Measurements from ENCODE around the gene PIGM. TPM values are rescaled to one million over a fixed set of nuclear protein-coding genes. Genes with fewer than 3 reads are reported as not detected.
A peak's percentile ranks its signal among the peaks of the same experiment; 100 is the strongest.

PIGM gene
- total RNA-seq, 3 donors from 2014 or later (not counting 1 experiment from before 2014, with no cell fraction given), result 3.8 to 5.1 (median 3.9) TPM

GRCh38 chr1:160043543-160043942 is 11.8 kb upstream of the PIGM start:
- Histone ChIP-seq H3K4me3 (ENCODE audit: low read length) (no peak overlapping the region), H3K27ac (ENCODE audit: low read length) (no peak overlapping the region), H3K4me1 (ENCODE audit: control insufficient read depth, insufficient read depth, low read length) (peaks cover 7% of the 10 kb centered on the region), H3K9me3 (ENCODE audit: control insufficient read depth, insufficient read depth, low read length) (no peaks in the 10 kb centered on the region), H3K36me3 (ENCODE audit: control insufficient read depth, insufficient read depth, low read length) (no peaks in the 10 kb centered on the region), H3K27me3 (ENCODE audit: control insufficient read depth, insufficient read depth, low read length) (no peaks in the 10 kb centered on the region)
- peaks cover 11 to 12% of the 10 kb centered on the region in 2 donors for H3K4me1 Mint-ChIP-seq
- H3K9me3 Mint-ChIP-seq, result no peaks in the 10 kb centered on the region
- H3K4me3 Mint-ChIP-seq, result no peak overlapping the region
- DNase-seq, result no peak
- H3K36me3 Mint-ChIP-seq, result no peaks in the 10 kb centered on the region
- intact Hi-C loops (cut with micrococcal nuclease), result no loop called here
- peaks cover 0 to 11% of the 10 kb centered on the region in 2 donors for H3K27me3 Mint-ChIP-seq (ENCODE audit: low read depth in 2 of 2)
- ATAC-seq, result no peak
- no peak for TF ChIP-seq CTCF (IDR thresholded peaks at IDR 0.05)
- no peak overlapping the region for H3K27ac Mint-ChIP-seq

- TF ChIP-seq CTCF (IDR thresholded peaks at IDR 0.05), result no peak
- Histone ChIP-seq H3K4me1 (ENCODE audit: control insufficient read depth, insufficient read depth, low read length) (no peaks in the 10 kb centered on the region), H3K9me3 (ENCODE audit: control insufficient read depth, insufficient read depth, low read length) (no peaks in the 10 kb centered on the region), H3K36me3 (ENCODE audit: control insufficient read depth, insufficient read depth, low read length) (no peaks in the 10 kb centered on the region), H3K4me3 (ENCODE audit: low read length) (no peak overlapping the region), H3K27me3 (ENCODE audit: control insufficient read depth, insufficient read depth, low read length) (no peaks in the 10 kb centered on the region), H3K27ac (ENCODE audit: low read length) (no peak overlapping the region)
- Mint-ChIP-seq H3K27me3 (ENCODE audit: low read depth in 2 of 2) (peaks cover 0 to 3% of the 10 kb centered on the region in 2 donors), H3K4me3 (no peak overlapping the region), H3K9me3 (no peaks in the 10 kb centered on the region), H3K4me1 (no peaks in the 10 kb centered on the region), H3K27ac (no peak overlapping the region), H3K36me3 (no peaks in the 10 kb centered on the region)
- no peak for ATAC-seq
- WGBS (ENCODE audit: insufficient coverage), result 96% methylated on average over 1 of the region's 1 CpG
- DNase-seq, result no peak
- intact Hi-C loops (cut with micrococcal nuclease), result no loop called here
Observed at GRCh38 chr1:160040476-160040875, 8.7 kb upstream of the PIGM start.

DNA sequence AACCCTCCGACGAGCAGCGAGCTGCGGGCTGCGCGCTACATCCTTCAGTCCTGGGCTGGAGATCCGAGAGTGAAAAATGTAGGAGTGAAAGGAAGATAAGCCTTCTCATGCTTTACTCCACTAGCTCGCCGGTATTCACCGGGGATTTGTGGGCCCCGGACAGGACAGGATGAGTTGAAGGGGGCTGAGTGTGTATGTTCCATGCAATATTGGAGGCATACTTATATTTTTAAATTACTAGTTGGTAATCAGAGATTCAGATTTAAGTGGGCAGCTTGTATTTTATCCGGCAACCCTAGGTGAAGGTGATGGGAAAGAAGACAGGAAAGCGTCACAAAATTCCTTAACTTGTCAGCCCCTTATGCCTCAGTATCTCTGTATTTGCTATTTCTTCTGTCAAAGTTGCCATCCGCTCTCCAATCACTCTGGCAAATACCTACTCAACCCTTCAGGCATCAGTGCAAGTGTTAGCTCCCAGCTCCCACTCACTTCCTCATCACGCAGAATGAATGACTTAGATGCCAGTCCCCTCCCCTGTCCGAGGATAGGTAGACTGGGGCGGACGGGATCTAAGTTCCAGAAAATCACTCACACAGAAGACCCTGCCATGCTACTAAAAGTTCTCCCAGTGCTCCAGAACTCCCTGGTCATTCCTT is 503 bp upstream of the PIGM start:
- ATAC-seq (peak in 2 of 3 donors; percentile 8 to 35), DNase-seq (peak in 1 of 2 donors; percentile 22)
- Histone ChIP-seq H3K36me3 (ENCODE audit: control insufficient read depth, insufficient read depth, low read length) (no peaks in the 10 kb centered on the region), H3K27me3 (ENCODE audit: control insufficient read depth, insufficient read depth, low read length) (no peaks in the 10 kb centered on the region), H3K27ac (ENCODE audit: low read length) (peak overlapping the region; percentile 19), H3K4me1 (ENCODE audit: control insufficient read depth, insufficient read depth, low read length) (peaks cover 18% of the 10 kb centered on the region), H3K9me3 (ENCODE audit: control insufficient read depth, insufficient read depth, low read length) (no peaks in the 10 kb centered on the region), H3K4me3 (ENCODE audit: low read length) (peak overlapping the region; percentile 60)
- H3K9me3 Mint-ChIP-seq, result no peaks in the 10 kb centered on the region
- peak overlapping the region; percentile 76 to 92 for H3K27ac Mint-ChIP-seq
- intact Hi-C loops (cut with micrococcal nuclease), result no loop called here
- peak overlapping the region; percentile 97 for H3K4me3 Mint-ChIP-seq
- H3K4me1 Mint-ChIP-seq, result peaks cover 31 to 32% of the 10 kb centered on the region in 2 donors
- H3K36me3 Mint-ChIP-seq, result no peaks in the 10 kb centered on the region
- no peak for TF ChIP-seq CTCF (IDR thresholded peaks at IDR 0.05)
- H3K27me3 Mint-ChIP-seq (ENCODE audit: low read depth in 2 of 2), result no peaks in the 10 kb centered on the region
- WGBS (ENCODE audit: insufficient coverage), result 7% methylated on average over 13 of the region's 18 CpGs
